GM19099 (cell line): ENCODE measurements around the gene DCBLD1.

Experiments used
- POLR2A ChIP-seq: IDR thresholded peaks from 3 replicates; pipeline ENCODE4 v1.6.1; 2011; ENCODE audit warnings: low read depth; ENCODE audit not compliant: insufficient read length; ENCODE audit errors: extremely low read depth

Gene DCBLD1

GRCh38 chr6:117592983-117593759 is 110.7 kb downstream of the DCBLD1 start:
- TF ChIP-seq POLR2A: no peak

GRCh38 chr6:117595099-117595923 is 112.8 kb downstream of the DCBLD1 start:
- TF ChIP-seq POLR2A: no peak

GRCh38 chr6:117597755-117598154 is 115.3 kb downstream of the DCBLD1 start:
- TF ChIP-seq POLR2A: no peak
